Neuronal stem cell (in vitro differentiated cells): ENCODE results near the gene SLC22A23.

Experiments used
- DNase-seq: peaks from one replicate; pipeline ENCODE4 v3.0.0-alpha.2; 2013; ENCODE audit warnings: low spot score
- H2AFZ ChIP-seq: one replicate; pipeline ENCODE4 v1.6.1; 2013; ENCODE audit warnings: mild to moderate bottlenecking, low read length, inconsistent platforms
- H2AK5ac ChIP-seq: 2 replicates; pipeline ENCODE4 v1.6.1; 2013; ENCODE audit warnings: low read depth, mild to moderate bottlenecking, inconsistent platforms, low read length, moderate library complexity, mixed read lengths
- H2BK120ac ChIP-seq: 2 replicates; pipeline ENCODE4 v1.6.1; 2013; ENCODE audit warnings: low read depth, mild to moderate bottlenecking, inconsistent platforms, low read length, moderate library complexity, mixed read lengths
- H2BK12ac ChIP-seq: one replicate; pipeline ENCODE4 v1.6.1; 2013; ENCODE audit warnings: low read length, inconsistent platforms
- H2BK15ac ChIP-seq: 2 replicates; pipeline ENCODE4 v1.6.1; 2013; ENCODE audit warnings: mild to moderate bottlenecking, low read length, inconsistent platforms, mixed read lengths
- H2BK5ac ChIP-seq: one replicate; pipeline ENCODE4 v1.6.1; 2013; ENCODE audit warnings: inconsistent platforms, mild to moderate bottlenecking, low read length, moderate library complexity
- H3K14ac ChIP-seq: one replicate; pipeline ENCODE4 v1.6.1; 2013; ENCODE audit warnings: low read length, inconsistent platforms
- H3K18ac ChIP-seq: 2 replicates; pipeline ENCODE4 v1.6.1; 2013; ENCODE audit warnings: low read length, inconsistent platforms
- H3K23ac ChIP-seq: 2 replicates; pipeline ENCODE4 v1.6.1; 2013; ENCODE audit warnings: low read depth, mild to moderate bottlenecking, mixed read lengths, low read length, inconsistent platforms; ENCODE audit not compliant: poor library complexity
- H3K27ac ChIP-seq: replicated peaks from 3 replicates; pipeline ENCODE4 v1.5.1; 2013; ENCODE audit warnings: low read length, inconsistent platforms
- H3K27me3 ChIP-seq, 3 experiments: 2 replicates each; pipeline ENCODE4 v1.6.1; 2013; ENCODE audit warnings: low read length in 3 of 3, mild to moderate bottlenecking in 2 of 3, inconsistent platforms in 1 of 3, low read depth in 1 of 3, mixed read lengths in 1 of 3, moderate library complexity in 1 of 3; ENCODE audit not compliant: control insufficient read depth in 3 of 3, insufficient read depth in 3 of 3
- H3K36me3 ChIP-seq, 2 donors: replicated peaks in 1 of 2; 2 replicates each; pipeline ENCODE4 v1.6.1; 2013; ENCODE audit warnings: low read length in 2 of 2; ENCODE audit not compliant: control insufficient read depth in 2 of 2, insufficient read depth in 2 of 2
- H3K4ac ChIP-seq: 2 replicates; pipeline ENCODE4 v1.6.1; 2013; ENCODE audit warnings: inconsistent platforms, mild to moderate bottlenecking, low read length, moderate library complexity
- H3K4me1 ChIP-seq, 2 donors: 1 replicate in 1 of 2; 2 replicates in 1 of 2; pipeline ENCODE4 v1.6.1; 2013; ENCODE audit warnings: low read length in 2 of 2, low read depth in 1 of 2; ENCODE audit not compliant: control insufficient read depth in 2 of 2, insufficient read depth in 1 of 2
- H3K4me2 ChIP-seq: one replicate; pipeline ENCODE4 v1.6.1; 2013; ENCODE audit warnings: mild to moderate bottlenecking, low read length, inconsistent platforms; ENCODE audit not compliant: insufficient read depth, poor library complexity, severe bottlenecking
- H3K4me3 ChIP-seq, 2 donors: 2 replicates each; pipeline ENCODE4 v1.5.1; 2013; ENCODE audit warnings: low read length in 2 of 2, mild to moderate bottlenecking in 2 of 2, inconsistent platforms in 1 of 2, moderate library complexity in 1 of 2
- H3K79me1 ChIP-seq: one replicate; pipeline ENCODE4 v1.6.1; 2013; ENCODE audit warnings: low read depth, mild to moderate bottlenecking, inconsistent platforms, low read length, moderate library complexity
- H3K9ac ChIP-seq: one replicate; pipeline ENCODE4 v1.6.1; 2013; ENCODE audit warnings: mild to moderate bottlenecking, low read depth, low read length, inconsistent platforms; ENCODE audit not compliant: poor library complexity
- H3K9me3 ChIP-seq, 2 donors: replicated peaks in 1 of 2; 2 replicates each; pipeline versions ENCODE3 to v1.6.1; 2013; ENCODE audit warnings: low read length in 2 of 2, mild to moderate bottlenecking in 2 of 2, inconsistent platforms in 1 of 2, low read depth in 1 of 2, mixed read lengths in 1 of 2, moderate library complexity in 1 of 2; ENCODE audit not compliant: control insufficient read depth in 2 of 2, insufficient read depth in 1 of 2
- H4K8ac ChIP-seq: one replicate; pipeline ENCODE4 v1.6.1; 2013; ENCODE audit warnings: low read depth, mild to moderate bottlenecking, inconsistent platforms, low read length, moderate library complexity
- H4K91ac ChIP-seq: one replicate; pipeline ENCODE4 v1.6.1; 2013; ENCODE audit warnings: low read length, low read depth, mild to moderate bottlenecking, inconsistent platforms; ENCODE audit not compliant: poor library complexity
- WGBS, 2 donors: extraction: QIAGEN DNeasy Blood & Tissue Kit; methylation state at CpG; one replicate each; pipeline ENCODE4 v1.1.7; 2013; ENCODE audit warnings: missing lambda C conversion rate in 2 of 2, mixed read lengths in 1 of 2; ENCODE audit not compliant: insufficient read length in 2 of 2, insufficient replicate concordance in 1 of 2; ENCODE audit errors: extremely low coverage in 2 of 2; 5-methylcytosine and 5-hydroxymethylcytosine counted together

Gene SLC22A23

DNA sequence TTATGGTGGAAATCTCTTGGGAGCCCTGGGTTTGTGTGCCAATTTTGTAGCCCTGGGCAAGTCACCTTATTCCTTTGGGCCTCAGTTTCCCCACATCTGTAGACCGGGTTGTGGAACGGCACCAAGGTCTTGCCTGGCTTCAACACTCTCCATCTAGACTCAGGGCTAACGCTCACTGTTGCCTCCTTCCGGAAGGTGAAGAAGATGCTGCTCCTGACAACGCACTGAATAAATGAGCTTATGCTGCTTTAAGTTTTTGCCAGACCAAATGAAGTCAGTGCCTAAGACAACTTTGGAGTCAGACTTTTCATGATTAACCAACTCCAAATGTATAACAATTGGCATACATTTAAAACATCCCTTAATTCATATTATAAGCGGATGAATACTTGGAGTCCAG lies 145.0 kb downstream of the SLC22A23 start:
- Histone ChIP-seq H2BK12ac (no peak overlapping the region), H3K4me2 (no peak overlapping the region), H4K8ac (no peak overlapping the region), H3K4ac (no peak overlapping the region), H3K36me3 (peaks cover 0 to under 1% of the 10 kb centered on the region in 2 donors), H3K18ac (no peak overlapping the region), H3K23ac (no peak overlapping the region), H2AFZ (no peak overlapping the region), H2BK120ac (no peak overlapping the region), H2AK5ac (no peak overlapping the region), H3K9me3 (peaks cover 0 to 2% of the 10 kb centered on the region in 2 donors), H3K4me1 (peaks cover 0 to 8% of the 10 kb centered on the region in 2 donors), H2BK15ac (no peak overlapping the region), H3K79me1 (no peaks in the 10 kb centered on the region), H3K27me3 (no peaks in the 10 kb centered on the region), H3K14ac (no peak overlapping the region), H2BK5ac (no peak overlapping the region), H3K9ac (no peak overlapping the region), H3K27ac (no peak overlapping the region), H3K4me3 (no peak overlapping the region), H4K91ac (no peak overlapping the region)
- WGBS, 2 donors, result no CpG with 5 or more reads among the region's 6 CpGs
- no peak for DNase-seq

- H2BK120ac ChIP-seq, result no peak overlapping the region
- H3K18ac ChIP-seq, result no peak overlapping the region
- H3K9ac ChIP-seq, result no peak overlapping the region
- no peak overlapping the region for H2AFZ ChIP-seq
- H3K4ac ChIP-seq, result no peak overlapping the region
- H2BK15ac ChIP-seq, result no peak overlapping the region
- H4K8ac ChIP-seq, result no peak overlapping the region
- no peak overlapping the region for H4K91ac ChIP-seq
- no peak overlapping the region for H3K4me3 ChIP-seq
- no peak overlapping the region for H2AK5ac ChIP-seq
- no peak overlapping the region for H3K14ac ChIP-seq
- H3K36me3 ChIP-seq, result peaks cover 0 to 2% of the 10 kb centered on the region in 2 donors
- peaks cover 0 to 13% of the 10 kb centered on the region in 2 donors for H3K9me3 ChIP-seq
- WGBS, 2 donors, result no CpG with 5 or more reads among the region's 9 CpGs
- H3K23ac ChIP-seq, result no peak overlapping the region
- H3K27me3 ChIP-seq, result no peaks in the 10 kb centered on the region
- no peak overlapping the region for H3K27ac ChIP-seq
- H3K4me1 ChIP-seq, result peaks cover 0 to 8% of the 10 kb centered on the region in 2 donors
- no peak overlapping the region for H2BK12ac ChIP-seq
- no peak overlapping the region for H2BK5ac ChIP-seq
- no peaks in the 10 kb centered on the region for H3K79me1 ChIP-seq
- no peak for DNase-seq
- H3K4me2 ChIP-seq, result no peak overlapping the region
These were observed 146.1 kb downstream of the SLC22A23 start for GRCh38 chr6:3310703-3311102.

GRCh38 chr6:3310051-3310448 lies 146.8 kb downstream of the SLC22A23 start:
- DNase-seq, result no peak
- peak overlapping the region; percentile 36 for H2AK5ac ChIP-seq
- H2BK120ac ChIP-seq, result no peak overlapping the region
- no CpG with 5 or more reads among the region's 6 CpGs for WGBS, 2 donors
- H3K4ac ChIP-seq, result no peak overlapping the region
- no peak overlapping the region for H3K23ac ChIP-seq
- no peak overlapping the region for H3K18ac ChIP-seq
- H3K36me3 ChIP-seq, result peaks cover 0 to 2% of the 10 kb centered on the region in 2 donors
- no peak overlapping the region for H3K4me3 ChIP-seq
- H4K8ac ChIP-seq, result no peak overlapping the region
- no peak overlapping the region for H2AFZ ChIP-seq
- no peak overlapping the region for H3K27ac ChIP-seq
- no peak overlapping the region for H3K9ac ChIP-seq
- peaks cover 0 to 8% of the 10 kb centered on the region in 2 donors for H3K4me1 ChIP-seq
- no peaks in the 10 kb centered on the region for H3K79me1 ChIP-seq
- no peak overlapping the region for H2BK5ac ChIP-seq
- no peak overlapping the region for H2BK12ac ChIP-seq
- H3K4me2 ChIP-seq, result no peak overlapping the region
- H3K14ac ChIP-seq, result no peak overlapping the region
- H3K9me3 ChIP-seq, result peaks cover 0 to 14% of the 10 kb centered on the region in 2 donors
- no peaks in the 10 kb centered on the region for H3K27me3 ChIP-seq
- H4K91ac ChIP-seq, result no peak overlapping the region
- H2BK15ac ChIP-seq, result no peak overlapping the region

GRCh38 chr6:3309391-3310050 lies 147.3 kb downstream of the SLC22A23 start:
- no peak overlapping the region for H3K23ac ChIP-seq
- WGBS, 2 donors, result no CpG with 5 or more reads among the region's 11 CpGs
- H3K4me1 ChIP-seq, result peaks cover 0 to 8% of the 10 kb centered on the region in 2 donors
- H2AFZ ChIP-seq, result no peak overlapping the region
- peak overlapping the region; percentile 36 for H2AK5ac ChIP-seq
- H3K9me3 ChIP-seq, result peaks cover 0 to 14% of the 10 kb centered on the region in 2 donors
- no peak overlapping the region for H3K9ac ChIP-seq
- no peak for DNase-seq
- no peak overlapping the region for H2BK5ac ChIP-seq
- peaks cover under 1% of the 10 kb centered on the region for H3K79me1 ChIP-seq
- no peak overlapping the region for H2BK120ac ChIP-seq
- peak overlapping the region; percentile 68 for H2BK15ac ChIP-seq
- peak overlapping the region; percentile 52 for H3K18ac ChIP-seq
- H4K91ac ChIP-seq, result no peak overlapping the region
- H3K4me2 ChIP-seq, result no peak overlapping the region
- H2BK12ac ChIP-seq, result peak overlapping the region; percentile 12
- H3K4ac ChIP-seq, result peak overlapping the region; percentile 57
- H3K4me3 ChIP-seq, result no peak overlapping the region
- no peaks in the 10 kb centered on the region for H3K27me3 ChIP-seq
- H3K14ac ChIP-seq, result no peak overlapping the region
- peak overlapping the region; percentile 4 for H4K8ac ChIP-seq
- no peak overlapping the region for H3K27ac ChIP-seq
- peaks cover 0 to 2% of the 10 kb centered on the region in 2 donors for H3K36me3 ChIP-seq
